Endothelial cell of umbilical vein (primary cell): ENCODE data around the gene DACH2. TPM values are rescaled to one million over a fixed set of nuclear protein-coding genes. Genes with fewer than 3 reads are reported as not detected.

Experiments used
- BruUV-seq: library from RNA; stranded (reverse); fragments of 400-500 nt; replicated peaks from 2 replicates; lab custom pipeline; 2021; lab: Mats Ljungman, UMichigan
- CTCF ChIA-PET: fragments of 300-600, 350-600 bp; sonication (Branson Sonifier 250); formaldehyde crosslinking; loops from one replicate; lab custom pipeline; 2021; ENCODE audit warnings: antibody characterized with exemption, inconsistent platforms; lab: Charles Lee
- POLR2A ChIA-PET: fragments of 300-600, 350-600 bp; sonication (Branson Sonifier 250); formaldehyde crosslinking; loops from one replicate; lab custom pipeline; 2021; ENCODE audit warnings: antibody characterized with exemption, inconsistent platforms; lab: Charles Lee
- DNase-seq: peaks from one replicate; pipeline ENCODE4 v3.0.0-alpha.2; 2011; ENCODE audit warnings: low read depth, low spot score
- FAIRE-seq: peaks from 2 replicates; lab custom pipeline; 2011; peaks lifted over from hg19 to GRCh38; lab: Jason Lieb, UNC
- H2AFZ ChIP-seq: 2 replicates; pipeline ENCODE4 v1.6.0; 2012; ENCODE audit warnings: low read depth, low read length, control low read depth, inconsistent platforms
- H3K27ac ChIP-seq: 2 replicates; pipeline ENCODE4 v1.5.1; 2011; ENCODE audit warnings: low read depth, mild to moderate bottlenecking, control low read depth, low read length, moderate library complexity; ENCODE audit not compliant: insufficient read depth
- H3K27me3 ChIP-seq, 2 experiments: 2 replicates each; pipeline versions ENCODE4 v1.6.0 to v1.6.1; 2011; ENCODE audit warnings: low read length in 2 of 2, mixed read lengths in 1 of 2; ENCODE audit not compliant: control insufficient read depth in 2 of 2, insufficient read depth in 2 of 2
- H3K36me3 ChIP-seq, 2 experiments: 2 replicates in 1 of 2; 3 replicates in 1 of 2; pipeline ENCODE4 v1.5.1; 2011; ENCODE audit warnings: low read length in 2 of 2, mild to moderate bottlenecking in 1 of 2, moderate library complexity in 1 of 2; ENCODE audit not compliant: control insufficient read depth in 2 of 2, insufficient read depth in 2 of 2; ENCODE audit errors: extremely low read depth in 1 of 2
- H3K4me1 ChIP-seq: 3 replicates; pipeline ENCODE4 v1.5.1; 2011; ENCODE audit warnings: mild to moderate bottlenecking, low read length; ENCODE audit not compliant: control insufficient read depth, insufficient read depth; ENCODE audit errors: extremely low read depth
- H3K4me2 ChIP-seq: 2 replicates; pipeline ENCODE4 v1.6.1; 2011; ENCODE audit warnings: low read length, control low read depth, mixed read lengths; ENCODE audit not compliant: insufficient read depth
- H3K4me3 ChIP-seq, 3 experiments: fragments of 200-600 bp in 1 of 3; sonication (generic), shearing (Covaris generic) in 1 of 3; replicated peaks in 1 of 3; 2 replicates each; pipeline ENCODE4 v1.5.1; 2011 to 2016; ENCODE audit warnings: control low read depth in 3 of 3, low read length in 3 of 3, mild to moderate bottlenecking in 2 of 3, inconsistent platforms in 1 of 3, low read depth in 1 of 3, moderate library complexity in 1 of 3; ENCODE audit not compliant: insufficient read depth in 1 of 3
- H3K79me2 ChIP-seq: 2 replicates; pipeline ENCODE4 v1.6.0; 2012; ENCODE audit warnings: low read length, inconsistent platforms; ENCODE audit not compliant: control insufficient read depth, insufficient read depth
- H3K9ac ChIP-seq: replicated peaks from 2 replicates; pipeline ENCODE3; 2011; ENCODE audit warnings: low read length, control low read depth; ENCODE audit not compliant: insufficient read depth; ENCODE audit errors: extremely low read depth
- H3K9me1 ChIP-seq: replicated peaks from 3 replicates; pipeline ENCODE4 v1.6.0; 2011; ENCODE audit warnings: mild to moderate bottlenecking, low read length; ENCODE audit not compliant: control insufficient read depth, insufficient read depth; ENCODE audit errors: extremely low read depth
- H3K9me3 ChIP-seq: replicated peaks from 2 replicates; pipeline ENCODE4 v1.5.1; 2012; ENCODE audit warnings: low read length, inconsistent platforms; ENCODE audit not compliant: control insufficient read depth, insufficient read depth
- H4K20me1 ChIP-seq: replicated peaks from 2 replicates; pipeline ENCODE3; 2011; ENCODE audit warnings: mild to moderate bottlenecking, low read length; ENCODE audit not compliant: control insufficient read depth, insufficient read depth; ENCODE audit errors: extremely low read depth
- CTCF ChIP-seq, 2 donors: IDR thresholded peaks; 1 replicate in 1 of 2; 2 replicates in 1 of 2; pipeline ENCODE4 v1.5.1; 2011; ENCODE audit warnings: low read length in 2 of 2, mild to moderate bottlenecking in 2 of 2, moderate library complexity in 2 of 2, control low read depth in 1 of 2, inconsistent platforms in 1 of 2, low read depth in 1 of 2; ENCODE audit not compliant: insufficient read depth in 1 of 2; ENCODE audit errors: extremely low read depth in 1 of 2
- EZH2 ChIP-seq: IDR thresholded peaks from 2 replicates; pipeline ENCODE4 v1.6.1; 2012; ENCODE audit warnings: borderline replicate concordance, low read depth, mild to moderate bottlenecking, moderate library complexity, low read length, inconsistent platforms; ENCODE audit not compliant: severe bottlenecking
- FOS ChIP-seq: IDR thresholded peaks from 2 replicates; pipeline ENCODE4 v1.6.1; 2011; ENCODE audit warnings: mild to moderate bottlenecking, low read length, moderate library complexity, borderline replicate concordance; ENCODE audit not compliant: insufficient read depth
- GATA2 ChIP-seq: IDR thresholded peaks from 2 replicates; pipeline ENCODE4 v1.7.0; 2011; ENCODE audit warnings: low read depth, mild to moderate bottlenecking, moderate library complexity, mixed read lengths, low read length; ENCODE audit not compliant: insufficient read length, insufficient read depth
- JUN ChIP-seq: IDR thresholded peaks from 2 replicates; pipeline ENCODE4 v1.6.1; 2011; ENCODE audit warnings: borderline replicate concordance, low read depth; ENCODE audit not compliant: insufficient read length, insufficient read depth
- MAX ChIP-seq: IDR thresholded peaks from 2 replicates; pipeline ENCODE4 v1.6.1; 2011; ENCODE audit not compliant: insufficient read depth, insufficient read length
- MYC ChIP-seq: IDR thresholded peaks from one replicate; pipeline ENCODE4 v1.6.1; 2011; ENCODE audit warnings: mild to moderate bottlenecking, low read depth, low read length
- POLR2A ChIP-seq: IDR thresholded peaks from 2 replicates; pipeline ENCODE4 v1.6.1; 2012; ENCODE audit warnings: low read depth, mild to moderate bottlenecking, control low read depth, low read length
- POLR2AphosphoS5 ChIP-seq: IDR thresholded peaks from 2 replicates; pipeline ENCODE4 v1.6.1; 2012; ENCODE audit warnings: low read depth, mild to moderate bottlenecking, control low read depth, low read length, moderate library complexity; ENCODE audit not compliant: insufficient read depth
- dilution Hi-C: fragments of 300-500 bp; cut with MboI; formaldehyde crosslinking; loops from one replicate; pipeline ENCODE4 v1.15.0; 2019; ENCODE audit warnings: low sequenced_read_pairs; ENCODE audit not compliant: extremely low pct_ligation_motif_present
- intact Hi-C: fragments of 100-400 bp; cut with micrococcal nuclease; formaldehyde crosslinking; loops from one replicate; pipeline ENCODE4 v1.10.0; 2022
- polyA plus RNA-seq, 4 experiments: library from polyadenylated mRNA; depleted of rRNA in 3 of 4; stranded (reverse) in 3 of 4; unstranded in 1 of 4; fragments of >200 nt; gene quantifications; 2 replicates each; pipeline versions ENCODE4 v1.2.1 to v1.2.3, GENCODE V29; 2011 to 2012; ENCODE audit warnings: missing spikeins in 1 of 4
- total RNA-seq: library from RNA; stranded (reverse); gene quantifications from 2 replicates; pipeline ENCODE4 v1.2.3, GENCODE V29; 2021

Gene DACH2
- total and polyA plus RNA-seq, 2 donors (not counting 3 experiments of a cell fraction or from before 2014, with no cell fraction given): not detected

GRCh38 chrX:86241547-86241946 is 93.3 kb downstream of the DACH2 start:
- no peak for FAIRE-seq
- TF ChIP-seq MAX (no peak), JUN (no peak), POLR2AphosphoS5 (no peak), MYC (no peak), EZH2 (no peak), CTCF (IDR thresholded peaks at IDR 0.05; ENCODE audit: extremely low read depth in 1 of 2, insufficient read depth in 1 of 2, low read depth in 1 of 2, low read length in 2 of 2) (no peak), GATA2 (no peak), FOS (no peak), POLR2A (no peak)
- Histone ChIP-seq H3K9me3 (no peaks in the 10 kb centered on the region), H3K4me1 (no peaks in the 10 kb centered on the region), H3K36me3 (no peaks in the 10 kb centered on the region), H2AFZ (no peak overlapping the region), H3K9ac (no peak overlapping the region), H3K79me2 (no peaks in the 10 kb centered on the region), H3K9me1 (no peaks in the 10 kb centered on the region), H3K27ac (no peak overlapping the region), H3K4me2 (no peak overlapping the region), H3K27me3 (no peaks in the 10 kb centered on the region), H4K20me1 (no peaks in the 10 kb centered on the region), H3K4me3 (no peak overlapping the region)
- dilution Hi-C loops: no loop called here
- no peak for DNase-seq
- CTCF ChIA-PET: no interaction called here
- no TSS peak for BruUV-seq
- POLR2A ChIA-PET: no interaction called here
- intact Hi-C loops: no loop called here
